HG03039 (cell line): ENCODE results near the gene SAMD4B.
"Not testable (repeated sequence)": the region's sequence is repeated elsewhere in the genome, so short reads cannot be mapped to it uniquely, and the experiment has no call there.

Experiments used
- ATAC-seq: cut with Tn5 transposase; IDR thresholded peaks from one replicate; pipeline ENCODE4 v1.9.1; 2021; ENCODE audit warnings: mild to moderate bottlenecking, moderate library complexity; ENCODE audit not compliant: unreplicated experiment

The SAMD4B gene

GRCh38 chr19:39333507-39333906 is 8.7 kb upstream of the SAMD4B start:
- ATAC-seq = no peak

- no peak for ATAC-seq
Observed at GRCh38 chr19:39334444-39334976, 7.7 kb upstream of the SAMD4B start.

- ATAC-seq = no peak
Observed at GRCh38 chr19:39335168-39335548, 7.1 kb upstream of the SAMD4B start.

GRCh38 chr19:39336483-39336882 is 5.7 kb upstream of the SAMD4B start:
- ATAC-seq = no peak

- ATAC-seq = no peak
Observed at GRCh38 chr19:39339674-39340073, 2.5 kb upstream of the SAMD4B start.

- not testable (repeated sequence) for ATAC-seq
Observed at GRCh38 chr19:39340156-39340555, 2.1 kb upstream of the SAMD4B start.

- ATAC-seq = no peak
Observed at GRCh38 chr19:39341129-39341718, 997 bp upstream of the SAMD4B start.

- ATAC-seq = no peak
Observed at GRCh38 chr19:39342647-39343305, 555 bp downstream of the SAMD4B start.

GRCh38 chr19:39345956-39346355 is 3.7 kb downstream of the SAMD4B start:
- ATAC-seq = no peak

GRCh38 chr19:39347332-39348164 is 5.3 kb downstream of the SAMD4B start:
- ATAC-seq = no peak

GRCh38 chr19:39349326-39349725 is 7.1 kb downstream of the SAMD4B start:
- no peak for ATAC-seq

- no peak for ATAC-seq
Observed at GRCh38 chr19:39350156-39350555, 7.9 kb downstream of the SAMD4B start.

- peak; percentile 59 for ATAC-seq
Observed at GRCh38 chr19:39351537-39352064, 9.4 kb downstream of the SAMD4B start.

- ATAC-seq = no peak
Observed at GRCh38 chr19:39352381-39353255, 10.4 kb downstream of the SAMD4B start.

GRCh38 chr19:39355253-39355652 is 13.0 kb downstream of the SAMD4B start:
- no peak for ATAC-seq

GRCh38 chr19:39356073-39356472 is 13.9 kb downstream of the SAMD4B start:
- ATAC-seq = no peak

GRCh38 chr19:39356647-39357046 is 14.4 kb downstream of the SAMD4B start:
- ATAC-seq = no peak

- no peak for ATAC-seq
Observed at GRCh38 chr19:39359026-39359425, 16.8 kb downstream of the SAMD4B start.

GRCh38 chr19:39360599-39360998 is 18.4 kb downstream of the SAMD4B start:
- no peak for ATAC-seq
